GM19372 (cell line): ENCODE data around the gene RAB3B.

Experiments used
- ATAC-seq: cut with Tn5 transposase; IDR thresholded peaks from one replicate; pipeline ENCODE4 v1.9.1; 2021; ENCODE audit warnings: mild to moderate bottlenecking, low read depth, moderate library complexity; ENCODE audit not compliant: unreplicated experiment

The RAB3B gene

DNA sequence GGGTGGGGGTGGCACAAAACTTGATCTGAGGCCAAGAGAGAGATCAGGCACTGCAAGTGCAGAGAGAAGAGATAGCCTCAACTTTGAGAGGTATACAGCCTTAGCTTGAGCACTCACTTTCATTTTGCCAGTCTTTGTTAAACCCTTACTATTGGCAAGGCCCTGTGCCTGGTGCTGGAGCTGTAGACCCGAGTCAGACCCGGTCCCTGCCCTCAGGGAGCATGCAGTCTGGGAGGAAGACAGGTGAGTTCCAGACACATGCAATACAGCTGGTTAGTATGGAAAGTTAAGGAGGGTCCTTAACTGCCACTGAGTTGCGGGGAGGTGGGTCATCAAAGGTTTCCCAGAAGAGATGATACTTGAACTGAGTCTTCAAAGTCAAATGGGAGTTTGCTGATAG lies 31.7 kb downstream of the RAB3B start:
- no peak for ATAC-seq

DNA sequence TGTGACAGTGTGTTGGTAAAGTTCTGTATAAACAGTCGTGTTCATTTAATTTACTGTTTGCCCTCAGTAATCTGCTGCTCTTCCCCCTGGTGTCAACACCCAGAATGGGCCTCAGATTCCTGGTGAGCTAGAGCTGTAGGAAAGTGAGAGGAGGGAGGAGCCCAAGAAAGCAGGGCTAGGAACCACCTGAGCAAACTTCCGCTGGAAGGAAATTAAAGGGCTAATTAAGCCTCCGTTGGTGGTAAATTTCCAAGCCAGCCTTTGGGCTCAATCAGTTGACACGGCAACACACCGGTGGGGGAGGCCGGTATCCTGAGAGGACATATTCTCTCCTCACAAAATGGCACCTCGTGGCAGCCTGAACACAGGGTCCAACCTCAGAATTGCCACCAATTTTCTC lies 32.9 kb downstream of the RAB3B start:
- no peak for ATAC-seq

DNA sequence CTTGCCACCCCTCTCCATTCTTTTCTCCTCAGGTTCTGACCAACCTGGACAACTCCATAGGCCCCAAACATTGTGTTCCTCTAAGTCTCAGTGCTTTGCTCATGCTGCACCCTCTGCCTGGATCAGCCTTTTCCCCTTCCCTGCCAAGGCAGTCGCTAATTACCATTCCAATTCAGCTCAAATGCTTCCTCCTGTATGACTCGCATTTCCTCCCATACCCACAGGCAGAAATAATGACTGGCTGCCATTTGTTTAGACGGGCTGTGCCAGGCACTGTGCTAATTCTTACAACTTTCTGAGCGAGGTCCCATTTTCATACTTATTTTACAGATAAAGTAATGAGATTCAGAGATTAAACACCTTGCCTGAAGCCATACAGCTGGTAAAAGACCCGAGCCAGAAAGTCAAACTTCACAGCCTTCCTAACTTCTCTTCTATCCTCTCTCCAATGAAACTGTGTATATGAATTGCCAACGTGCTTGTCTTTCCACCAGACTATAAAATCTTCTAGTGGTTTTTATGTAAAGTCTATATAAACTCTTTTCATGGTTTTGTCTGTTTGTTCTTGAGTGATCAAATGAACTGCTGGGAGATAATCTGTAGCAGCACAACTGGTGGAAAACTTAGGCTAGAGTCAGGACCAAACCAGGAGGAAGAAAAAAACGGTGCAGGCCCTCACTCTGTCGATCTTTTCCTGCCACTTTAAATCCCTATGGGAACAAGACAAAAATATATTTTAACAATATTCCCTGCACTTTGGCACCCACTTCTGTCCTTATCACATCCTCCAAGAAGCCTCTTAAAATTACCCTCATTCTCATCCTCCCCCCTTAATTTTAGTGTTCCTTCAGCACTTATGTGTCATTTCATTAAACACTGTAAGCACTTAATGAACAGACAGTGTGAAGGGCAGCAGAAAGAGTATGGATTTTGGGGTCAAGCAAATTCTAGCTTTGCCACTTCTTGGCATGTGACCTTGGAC lies 33.7 kb downstream of the RAB3B start:
- no peak for ATAC-seq

- no peak for ATAC-seq
Observed at GRCh38 chr1:51955797-51956527, 34.5 kb downstream of the RAB3B start.

GRCh38 chr1:51954783-51955182 lies 35.7 kb downstream of the RAB3B start:
- ATAC-seq, result no peak

- no peak for ATAC-seq
Observed at GRCh38 chr1:51953079-51953478, 37.4 kb downstream of the RAB3B start.

- ATAC-seq, result no peak
Observed at GRCh38 chr1:51952638-51953037, 37.9 kb downstream of the RAB3B start.

GRCh38 chr1:51950701-51951100 lies 39.8 kb downstream of the RAB3B start:
- no peak for ATAC-seq

- no peak for ATAC-seq
Observed at GRCh38 chr1:51949014-51949702, 41.3 kb downstream of the RAB3B start.

DNA sequence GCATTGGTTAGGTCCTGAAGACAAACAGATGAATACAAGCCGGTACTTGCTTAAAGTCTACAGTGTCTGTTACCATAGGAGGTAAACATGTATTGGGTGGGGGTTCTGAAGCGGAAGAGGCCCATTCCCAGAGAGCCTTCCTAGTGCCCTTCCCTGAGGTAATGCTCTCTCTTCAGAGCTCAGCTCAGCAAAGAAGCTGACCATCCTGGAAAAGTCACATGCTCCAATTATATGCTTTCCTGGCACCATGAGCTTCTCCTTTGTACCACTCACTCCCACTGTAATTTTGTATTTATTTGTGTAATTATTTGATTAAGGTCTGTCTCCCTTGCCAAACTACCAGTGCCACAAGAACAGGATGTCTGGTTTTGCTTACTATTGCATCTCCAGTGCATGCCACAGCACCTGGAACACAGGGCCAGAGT lies 42.0 kb downstream of the RAB3B start:
- no peak for ATAC-seq

- no peak for ATAC-seq
Observed at GRCh38 chr1:51946300-51946699, 44.2 kb downstream of the RAB3B start.

DNA sequence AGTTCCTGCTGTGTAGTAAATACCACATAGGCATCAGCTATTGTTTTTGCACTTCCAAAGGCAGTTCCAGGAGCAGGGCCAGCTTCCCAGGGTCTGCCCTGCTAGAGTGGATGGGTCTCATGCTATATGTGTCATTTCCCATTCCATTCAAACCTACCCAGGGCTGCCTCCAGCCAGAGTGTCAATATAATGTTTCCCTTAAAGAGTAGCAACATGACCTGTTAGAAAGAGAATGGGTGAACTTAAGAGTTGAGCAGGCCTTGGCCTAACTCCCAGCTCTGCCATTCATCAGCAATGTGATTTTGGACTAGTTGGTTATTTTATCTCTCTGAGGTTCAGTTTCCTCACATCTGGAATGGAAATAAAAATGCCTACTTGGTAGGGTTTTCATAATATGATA lies 44.9 kb downstream of the RAB3B start:
- ATAC-seq, result no peak

GRCh38 chr1:51942281-51942680 lies 48.2 kb downstream of the RAB3B start:
- no peak for ATAC-seq

GRCh38 chr1:51941528-51941927 lies 49.0 kb downstream of the RAB3B start:
- no peak for ATAC-seq

DNA sequence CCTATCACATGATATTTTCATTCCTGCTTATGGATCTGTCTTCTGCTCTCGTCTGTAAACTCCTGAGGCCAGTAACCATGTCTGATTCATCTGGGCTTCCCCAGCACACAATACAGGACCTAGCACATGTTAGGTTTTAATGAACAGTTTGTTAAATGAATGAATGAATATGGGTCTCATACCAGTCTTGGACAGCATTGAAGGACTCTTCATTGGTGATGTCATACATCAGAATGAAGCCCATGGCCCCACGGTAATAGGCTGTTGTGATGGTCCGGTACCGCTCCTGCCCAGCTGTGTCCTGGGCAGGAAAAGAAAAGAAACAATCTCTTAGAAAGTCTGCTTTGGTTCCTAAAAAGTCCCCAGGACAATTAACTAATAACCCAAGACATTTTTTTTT lies 53.4 kb downstream of the RAB3B start:
- no peak for ATAC-seq

DNA sequence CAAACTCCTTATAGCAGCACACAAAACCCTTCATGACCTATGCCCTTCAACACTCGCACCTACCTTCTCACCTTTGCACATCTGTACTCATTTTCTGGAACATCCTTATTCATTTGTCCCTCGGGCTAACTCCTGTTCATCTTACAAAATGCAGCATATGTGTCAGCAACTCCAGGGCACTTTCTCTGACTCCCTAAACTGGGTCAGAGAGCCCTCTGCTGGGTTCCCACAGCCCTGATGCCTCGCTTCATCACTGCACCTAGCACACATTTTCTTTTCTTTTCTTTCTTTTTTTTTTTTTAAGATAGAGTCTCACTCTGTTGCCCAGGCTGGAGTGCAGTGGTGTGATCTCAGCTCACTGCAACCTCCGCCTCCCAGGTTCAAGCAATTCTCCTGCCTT lies 54.0 kb downstream of the RAB3B start:
- ATAC-seq, result no peak

GRCh38 chr1:51933344-51933743 lies 57.2 kb downstream of the RAB3B start:
- ATAC-seq, result no peak

DNA sequence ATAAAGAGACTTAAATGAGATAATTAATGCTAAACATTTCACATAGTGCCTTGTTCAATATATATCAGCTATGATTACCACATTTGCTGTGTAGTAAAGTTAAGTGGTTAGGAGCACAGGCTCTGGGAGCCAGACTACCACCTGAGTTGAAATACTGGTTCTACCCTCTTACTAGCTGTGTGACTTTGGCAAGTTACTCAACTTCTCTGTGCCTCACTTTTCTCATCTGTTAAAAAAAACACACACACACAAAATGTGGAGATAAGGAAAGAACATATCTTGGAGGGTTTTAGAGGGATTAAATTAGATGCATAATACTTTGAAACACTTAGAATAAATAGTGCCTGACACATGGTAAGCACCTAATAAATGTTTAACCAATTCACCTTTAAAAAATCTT lies 60.2 kb downstream of the RAB3B start:
- no peak for ATAC-seq

DNA sequence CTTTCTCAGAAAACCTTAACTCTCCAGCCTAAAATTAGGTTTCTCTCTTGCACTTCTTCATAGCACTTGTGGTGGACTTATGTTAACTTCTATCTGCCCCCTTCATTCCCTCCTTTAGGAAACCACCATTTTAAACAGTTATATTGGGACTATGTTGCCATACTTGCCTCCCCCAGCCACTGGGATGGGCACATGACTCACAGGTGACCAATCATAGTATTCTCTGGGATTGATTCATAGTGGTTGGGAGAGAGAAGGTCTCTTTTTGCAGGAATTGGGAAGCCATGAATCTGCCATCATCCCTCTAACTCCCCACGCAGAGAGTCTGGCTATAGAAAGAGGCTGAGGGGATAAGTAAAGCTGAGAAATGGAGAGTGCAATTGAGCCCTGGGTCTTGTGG lies 61.6 kb downstream of the RAB3B start:
- ATAC-seq, result no peak

GRCh38 chr1:51927029-51927428 lies 63.5 kb downstream of the RAB3B start:
- no peak for ATAC-seq

- ATAC-seq, result no peak
Observed at GRCh38 chr1:51926171-51926812, 64.2 kb downstream of the RAB3B start.
